HG03571 (cell line): ENCODE results near the gene RHAG.

Experiments used
- ATAC-seq: cut with Tn5 transposase; IDR thresholded peaks from one replicate; pipeline ENCODE4 v1.9.1; 2021; ENCODE audit not compliant: unreplicated experiment

Gene RHAG

GRCh38 chr6:49565261-49565660, 71.4 kb downstream of the RHAG start:
- no peak for ATAC-seq

DNA sequence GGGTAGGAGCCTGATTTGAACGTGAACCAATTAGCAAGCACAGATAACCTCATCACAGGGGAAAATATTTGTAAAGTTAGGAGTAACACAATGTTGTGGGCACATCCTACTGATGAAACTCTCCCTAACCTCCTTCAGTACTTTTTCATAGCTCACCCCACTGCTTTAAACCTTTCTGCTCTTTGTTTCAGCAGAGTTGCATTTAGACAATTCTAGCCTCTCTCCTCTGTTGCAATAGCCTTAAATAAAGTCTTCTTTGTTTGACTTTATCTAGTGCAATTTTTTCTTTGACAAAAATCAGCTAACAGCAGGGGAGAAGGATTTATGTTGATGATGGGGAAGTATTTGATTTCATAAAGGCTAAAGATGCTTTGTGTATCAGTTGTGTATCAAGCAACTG, 72.1 kb downstream of the RHAG start:
- ATAC-seq, result no peak

GRCh38 chr6:49563006-49563886, 73.4 kb downstream of the RHAG start:
- ATAC-seq, result no peak

GRCh38 chr6:49558238-49558637, 78.4 kb downstream of the RHAG start:
- no peak for ATAC-seq

DNA sequence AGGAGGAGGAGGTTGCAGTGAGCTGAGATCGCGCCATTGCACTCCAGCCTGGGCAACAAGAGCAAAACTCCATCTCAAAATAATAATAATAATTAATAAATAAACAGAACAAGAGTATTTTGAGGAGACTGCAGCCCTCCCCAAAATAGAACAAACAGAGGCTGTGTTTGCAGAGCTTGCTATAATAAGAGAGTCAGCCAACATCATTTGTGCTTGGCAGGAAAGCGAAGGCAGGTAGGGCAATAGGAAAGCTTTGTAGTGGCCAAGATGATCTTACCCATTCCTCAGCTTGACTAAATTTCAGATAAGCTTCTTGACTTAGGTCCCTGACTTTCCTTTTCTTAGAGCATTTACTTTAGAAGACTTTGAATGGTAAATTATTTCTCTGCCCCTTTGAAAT, 79.5 kb downstream of the RHAG start:
- ATAC-seq, result no peak

- ATAC-seq, result no peak
Measured at GRCh38 chr6:49556429-49556837, 80.2 kb downstream of the RHAG start.

- ATAC-seq, result no peak
Measured at GRCh38 chr6:49555951-49556350, 80.7 kb downstream of the RHAG start.
